Breast epithelium (tissue), 4 donors: ENCODE results near the gene ARSH. TPM values are rescaled to one million over a fixed set of nuclear protein-coding genes. Genes with fewer than 3 reads are reported as not detected.
A peak's percentile ranks its signal among the peaks of the same experiment; 100 is the strongest.

Experiments used
- DNase-seq, 2 donors: peaks; one replicate each; pipeline ENCODE4 v3.0.0-alpha.2; 2019; ENCODE audit warnings: low spot score in 2 of 2
- H3K27ac ChIP-seq, 2 donors: fragments of 200-600 bp; sonication (generic) in 1 of 2; one replicate each; pipeline ENCODE4 v1.5.1; 2016 to 2019; ENCODE audit warnings: mild to moderate bottlenecking in 1 of 2
- H3K27me3 ChIP-seq, 2 donors: fragments of 200-600 bp; sonication (generic) in 1 of 2; one replicate each; pipeline versions ENCODE4 v1.5.1 to v1.6.0; 2017 to 2019; ENCODE audit warnings: control low read depth in 1 of 2, mild to moderate bottlenecking in 1 of 2
- H3K36me3 ChIP-seq: fragments of 200-600 bp; one replicate; pipeline ENCODE4 v1.5.1; 2019
- H3K4me1 ChIP-seq, 2 donors: fragments of 200-600 bp; sonication (generic); one replicate each; pipeline ENCODE4 v1.5.1; 2016 to 2019; ENCODE audit warnings: control low read depth in 1 of 2
- H3K4me3 ChIP-seq, 3 donors: fragments of 200-600 bp; sonication (generic); 1 replicate in 2 of 3; 2 replicates in 1 of 3; pipeline ENCODE4 v1.5.1; 2016 to 2019; ENCODE audit warnings: mild to moderate bottlenecking in 3 of 3, moderate library complexity in 2 of 3
- H3K9me3 ChIP-seq, 2 donors: fragments of 200-600 bp; sonication (generic) in 1 of 2; one replicate each; pipeline ENCODE4 v1.5.1; 2016 to 2019; ENCODE audit warnings: control low read depth in 1 of 2
- POLR2A ChIP-seq: fragments of 450-650 bp; IDR thresholded peaks from one replicate; pipeline ENCODE4 v1.6.1; 2016; ENCODE audit warnings: antibody characterized with exemption, mild to moderate bottlenecking, moderate library complexity
- POLR2AphosphoS5 ChIP-seq, 3 donors: sonication (generic); formaldehyde crosslinking; IDR thresholded peaks; one replicate each; pipeline ENCODE4 v1.6.1; 2017; ENCODE audit warnings: antibody characterized with exemption in 3 of 3
- intact Hi-C: fragments of 100-400 bp; cut with DNase I; formaldehyde crosslinking; loops from one replicate; pipeline ENCODE4 v1.15.1; 2023; ENCODE audit warnings: low total_unique reads
- total RNA-seq, 3 donors: library from RNA; depleted of rRNA; stranded (reverse); fragments of >200 nt; gene quantifications; one replicate each; pipeline ENCODE4 v1.1.0, GENCODE V29; 2016
- TF ChIP-seq, protein P1 (sequence below), 3 donors: fragments of 450-650 bp; IDR thresholded peaks; one replicate each; pipeline ENCODE4 v1.5.1; 2016 to 2017; ENCODE audit warnings: antibody characterized with exemption in 3 of 3, mild to moderate bottlenecking in 3 of 3, moderate library complexity in 3 of 3

Gene ARSH
- total RNA-seq, 3 donors from 2014 or later = 0.33 TPM; not detected in 2

DNA sequence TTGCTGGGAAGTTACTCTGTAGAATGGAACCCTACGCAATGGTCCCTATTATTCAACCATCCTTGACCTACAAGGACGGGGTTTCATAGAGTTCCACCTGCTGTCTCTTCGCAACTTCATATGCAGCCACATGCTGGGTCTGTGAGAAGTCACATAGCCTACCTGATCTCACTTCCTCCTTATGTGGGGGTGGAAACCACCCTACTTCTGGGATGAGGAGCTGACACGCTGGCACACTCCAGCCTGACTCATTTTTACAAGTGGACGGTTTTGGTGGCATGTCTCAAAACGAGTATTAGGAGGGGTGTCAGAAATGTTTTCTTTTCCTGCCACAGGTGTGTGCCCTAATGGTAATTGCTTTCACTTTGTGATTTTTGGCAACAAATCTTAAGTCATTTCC is 40.4 kb upstream of the ARSH start:
- Histone ChIP-seq H3K9me3 (no peaks in the 10 kb centered on the region), H3K27ac (no peak overlapping the region), H3K36me3 (no peaks in the 10 kb centered on the region), H3K4me3 (no peak overlapping the region), H3K4me1 (no peaks in the 10 kb centered on the region), H3K27me3 (no peaks in the 10 kb centered on the region)
- TF ChIP-seq, protein P1, sequence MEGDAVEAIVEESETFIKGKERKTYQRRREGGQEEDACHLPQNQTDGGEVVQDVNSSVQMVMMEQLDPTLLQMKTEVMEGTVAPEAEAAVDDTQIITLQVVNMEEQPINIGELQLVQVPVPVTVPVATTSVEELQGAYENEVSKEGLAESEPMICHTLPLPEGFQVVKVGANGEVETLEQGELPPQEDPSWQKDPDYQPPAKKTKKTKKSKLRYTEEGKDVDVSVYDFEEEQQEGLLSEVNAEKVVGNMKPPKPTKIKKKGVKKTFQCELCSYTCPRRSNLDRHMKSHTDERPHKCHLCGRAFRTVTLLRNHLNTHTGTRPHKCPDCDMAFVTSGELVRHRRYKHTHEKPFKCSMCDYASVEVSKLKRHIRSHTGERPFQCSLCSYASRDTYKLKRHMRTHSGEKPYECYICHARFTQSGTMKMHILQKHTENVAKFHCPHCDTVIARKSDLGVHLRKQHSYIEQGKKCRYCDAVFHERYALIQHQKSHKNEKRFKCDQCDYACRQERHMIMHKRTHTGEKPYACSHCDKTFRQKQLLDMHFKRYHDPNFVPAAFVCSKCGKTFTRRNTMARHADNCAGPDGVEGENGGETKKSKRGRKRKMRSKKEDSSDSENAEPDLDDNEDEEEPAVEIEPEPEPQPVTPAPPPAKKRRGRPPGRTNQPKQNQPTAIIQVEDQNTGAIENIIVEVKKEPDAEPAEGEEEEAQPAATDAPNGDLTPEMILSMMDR (IDR thresholded peaks at IDR 0.05) = no peak
- TF ChIP-seq POLR2AphosphoS5 (IDR thresholded peaks at IDR 0.05) (no peak), POLR2A (no peak)
- intact Hi-C loops = no loop called here
- DNase-seq = no peak

DNA sequence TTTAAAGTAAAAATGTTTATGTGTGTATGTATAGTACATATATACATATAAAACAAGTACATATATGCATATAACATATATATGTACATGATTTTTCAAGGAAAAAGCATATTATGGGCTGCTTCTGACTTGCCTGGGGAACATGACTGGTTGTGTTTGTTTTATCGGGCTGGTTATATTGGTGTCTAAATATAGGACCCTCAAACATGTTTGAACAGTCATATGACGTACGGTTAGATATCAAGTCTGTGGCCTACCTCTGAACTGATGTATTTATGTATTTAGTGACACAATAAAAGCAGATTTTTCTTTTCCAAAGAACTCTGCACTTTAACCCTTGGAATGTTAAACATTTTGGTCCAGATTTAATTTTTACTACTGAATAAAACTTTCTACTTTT is 39.3 kb upstream of the ARSH start:
- H3K27ac ChIP-seq = no peak overlapping the region
- H3K4me1 ChIP-seq = no peaks in the 10 kb centered on the region
- H3K4me3 ChIP-seq = no peak overlapping the region
- DNase-seq = no peak
- intact Hi-C loops = no loop called here
- TF ChIP-seq, protein P1 (IDR thresholded peaks at IDR 0.05) = no peak
- TF ChIP-seq POLR2AphosphoS5 (IDR thresholded peaks at IDR 0.05) (no peak), POLR2A (no peak)
- no peaks in the 10 kb centered on the region for H3K9me3 ChIP-seq
- H3K36me3 ChIP-seq = no peaks in the 10 kb centered on the region
- H3K27me3 ChIP-seq = peaks cover 0 to 8% of the 10 kb centered on the region in 2 donors

DNA sequence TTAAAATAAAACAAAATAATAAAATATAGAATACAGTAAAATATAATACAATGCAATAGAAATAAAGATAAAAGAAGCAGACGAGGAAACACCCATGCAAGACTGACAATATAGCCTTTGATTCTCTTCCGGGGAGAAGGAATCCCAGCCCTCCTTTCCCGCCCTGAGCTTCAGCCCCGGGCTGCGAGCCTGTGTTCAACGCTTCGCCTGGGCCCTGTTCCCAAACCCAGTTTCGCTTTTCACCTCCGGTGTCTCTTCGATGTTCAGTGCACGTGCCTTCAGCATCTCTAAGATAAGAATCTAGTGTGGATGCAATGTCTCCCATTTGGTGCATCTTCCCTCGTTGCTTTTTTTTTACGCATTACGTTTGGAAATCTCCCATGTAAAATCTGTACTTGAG is 38.8 kb upstream of the ARSH start:
- DNase-seq = no peak
- Histone ChIP-seq H3K4me1 (no peaks in the 10 kb centered on the region), H3K36me3 (no peaks in the 10 kb centered on the region), H3K9me3 (no peaks in the 10 kb centered on the region), H3K27ac (no peak overlapping the region), H3K27me3 (peaks cover 0 to 13% of the 10 kb centered on the region in 2 donors), H3K4me3 (peak overlapping the region in 2 of 3 donors; percentile 32 to 50)
- intact Hi-C loops = no loop called here
- TF ChIP-seq POLR2AphosphoS5 (IDR thresholded peaks at IDR 0.05) (no peak), POLR2A (no peak)
- TF ChIP-seq, protein P1 (IDR thresholded peaks at IDR 0.05) = no peak

DNA sequence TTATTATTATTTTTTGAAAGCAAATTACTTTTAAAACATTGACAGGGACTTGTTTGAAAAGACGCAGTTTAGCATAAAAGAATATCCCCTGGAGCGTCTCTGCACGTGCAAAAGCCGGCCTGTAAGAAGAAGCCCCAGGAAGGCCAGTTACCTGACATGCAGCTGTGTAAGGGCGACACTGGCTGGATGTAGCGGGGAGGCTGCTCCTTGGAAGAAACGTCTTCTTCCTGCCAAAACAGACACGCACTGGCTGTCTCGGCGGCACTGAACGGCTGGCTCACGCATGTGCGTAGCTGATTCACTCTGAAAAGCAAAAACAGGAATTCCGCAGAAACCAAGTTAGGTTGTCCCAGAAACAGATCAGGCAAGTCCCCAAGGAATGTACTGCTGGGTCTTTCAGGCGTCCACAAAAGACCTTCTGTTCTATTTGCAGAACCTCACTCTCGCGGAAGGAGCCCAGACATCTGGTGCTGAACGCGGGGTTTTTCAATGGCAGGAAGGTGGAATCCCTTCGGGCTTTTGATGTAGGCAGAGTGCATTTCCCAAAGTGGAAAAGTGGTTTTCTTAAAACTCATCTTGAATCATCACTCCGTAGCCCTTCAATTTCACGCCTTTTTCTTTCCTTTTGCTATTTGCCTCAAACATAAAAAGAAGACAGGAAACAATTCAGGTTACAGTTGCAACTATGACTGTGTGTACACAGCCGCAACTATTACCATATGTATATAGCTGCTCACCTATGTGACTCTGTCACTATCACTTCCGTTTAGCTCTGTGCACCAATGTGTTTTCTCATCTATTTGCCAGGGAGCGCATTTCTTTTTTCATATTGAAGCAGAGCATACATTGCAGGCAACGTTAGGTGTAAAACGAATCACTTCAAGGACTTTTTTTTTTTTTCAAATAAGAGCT is 38.1 kb upstream of the ARSH start:
- intact Hi-C loops = no loop called here
- H3K4me3 ChIP-seq = peak overlapping the region; percentile 3 to 50 (median 32)
- H3K9me3 ChIP-seq = no peaks in the 10 kb centered on the region
- TF ChIP-seq, protein P1 (IDR thresholded peaks at IDR 0.05) = no peak
- TF ChIP-seq POLR2AphosphoS5 (IDR thresholded peaks at IDR 0.05) (no peak), POLR2A (no peak)
- no peaks in the 10 kb centered on the region for H3K4me1 ChIP-seq
- H3K36me3 ChIP-seq = no peaks in the 10 kb centered on the region
- DNase-seq = peak; percentile 35 to 51
- peak overlapping the region in 1 of 2 donors; percentile 16 for H3K27ac ChIP-seq
- H3K27me3 ChIP-seq = peaks cover 0 to 18% of the 10 kb centered on the region in 2 donors

DNA sequence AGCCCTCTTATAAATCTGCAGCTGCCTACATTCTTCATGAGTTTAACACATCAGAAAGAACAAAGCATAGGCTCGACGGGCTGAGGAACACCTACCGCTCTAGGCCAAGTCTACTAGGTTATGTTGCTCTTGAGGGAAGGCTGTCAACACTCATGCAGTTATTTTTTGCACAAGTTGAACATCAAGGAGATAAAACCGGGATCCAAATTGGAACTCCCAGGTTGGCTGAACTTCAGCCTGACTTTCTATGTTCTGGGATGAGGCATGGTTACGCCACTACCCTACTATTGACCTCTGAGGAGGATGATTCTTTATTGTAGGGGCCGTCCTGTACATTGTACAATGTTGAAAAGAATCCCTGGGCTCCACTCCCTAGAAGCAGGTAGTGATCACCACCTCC is 37.3 kb upstream of the ARSH start:
- H3K4me3 ChIP-seq = no peak overlapping the region
- no peak overlapping the region for H3K27ac ChIP-seq
- TF ChIP-seq POLR2A = no peak
- TF ChIP-seq, protein P1 (IDR thresholded peaks at IDR 0.05) = no peak
- H3K27me3 ChIP-seq = peaks cover 0 to 22% of the 10 kb centered on the region in 2 donors
- no peaks in the 10 kb centered on the region for H3K9me3 ChIP-seq
- H3K4me1 ChIP-seq = no peaks in the 10 kb centered on the region
- intact Hi-C loops = no loop called here
- no peaks in the 10 kb centered on the region for H3K36me3 ChIP-seq
- no peak for DNase-seq
